A204.1 (cell line): Measurements from ENCODE around the gene SLX9.

Experiments used
- FAIRE-seq: peaks from 2 replicates; lab custom pipeline; 2012; peaks lifted over from hg19 to GRCh38; lab: Jason Lieb, UNC

SLX9 gene

GRCh38 chr21:45003331-45004058, 63.7 kb downstream of the SLX9 start:
- FAIRE-seq: no peak

DNA sequence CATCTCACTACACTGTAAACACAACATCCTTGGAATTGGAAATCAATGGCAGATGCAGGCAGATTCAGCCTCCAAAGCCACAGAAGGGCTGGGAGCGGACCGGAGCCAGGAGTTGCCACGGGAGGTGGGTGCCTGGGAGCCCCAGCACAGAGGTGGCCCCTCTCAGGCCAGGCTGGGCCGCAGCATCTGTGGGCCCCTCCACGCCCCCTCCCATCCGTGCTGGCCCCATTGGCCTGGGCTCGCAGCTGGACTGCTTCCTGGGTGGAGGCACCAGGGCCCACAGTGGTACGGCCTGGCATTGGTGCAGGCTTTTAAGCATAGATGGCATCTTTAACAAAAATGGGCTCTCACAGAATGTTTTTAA, 64.2 kb downstream of the SLX9 start:
- no peak for FAIRE-seq

GRCh38 chr21:45004481-45005247, 64.8 kb downstream of the SLX9 start:
- no peak for FAIRE-seq

GRCh38 chr21:45006536-45007095, 66.8 kb downstream of the SLX9 start:
- no peak for FAIRE-seq

- FAIRE-seq: no peak
Measured at GRCh38 chr21:45009616-45010015, 69.8 kb downstream of the SLX9 start.

DNA sequence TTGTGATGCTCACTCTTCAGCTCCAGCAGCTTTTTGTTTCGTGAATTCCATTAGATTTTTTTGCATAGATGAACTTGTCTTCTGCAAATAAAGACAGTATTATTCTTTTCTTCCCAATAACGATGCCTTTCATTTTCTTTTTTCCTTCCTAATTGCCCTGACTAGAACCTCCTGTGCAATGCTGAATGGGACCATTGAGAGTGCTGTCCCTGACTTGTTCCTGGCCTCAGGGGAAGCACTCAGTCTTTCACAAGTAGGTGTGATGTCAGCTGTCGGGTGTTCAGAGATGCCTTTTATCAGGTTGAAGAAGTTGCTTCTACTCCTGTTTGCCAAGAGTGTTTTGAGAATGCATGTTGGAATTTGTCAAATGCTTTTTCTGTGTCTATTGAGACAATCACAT, 70.3 kb downstream of the SLX9 start:
- no peak for FAIRE-seq

- no peak for FAIRE-seq
Measured at GRCh38 chr21:45010860-45011259, 71.0 kb downstream of the SLX9 start.

DNA sequence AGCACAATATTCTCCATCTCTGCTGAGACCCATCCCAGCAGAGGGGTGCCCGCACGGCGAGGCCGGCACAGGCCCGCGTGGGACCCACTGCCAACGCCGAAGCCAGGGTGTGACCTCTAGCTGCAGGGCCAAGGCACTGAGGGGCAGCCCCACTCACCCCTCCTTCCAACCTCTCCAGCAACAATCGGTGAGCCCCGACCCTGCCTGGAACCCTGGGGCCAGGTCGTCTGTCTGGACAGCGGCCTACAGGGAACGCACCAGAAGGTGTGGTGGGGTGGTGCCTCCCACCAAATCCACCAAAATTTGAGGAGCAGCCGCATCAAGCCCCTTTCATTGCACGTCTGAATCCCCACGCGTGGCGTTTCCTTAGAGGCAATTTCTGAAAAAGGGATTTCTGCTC, 71.6 kb downstream of the SLX9 start:
- no peak for FAIRE-seq

- FAIRE-seq: no peak
Measured at GRCh38 chr21:45011911-45012661, 72.3 kb downstream of the SLX9 start.

DNA sequence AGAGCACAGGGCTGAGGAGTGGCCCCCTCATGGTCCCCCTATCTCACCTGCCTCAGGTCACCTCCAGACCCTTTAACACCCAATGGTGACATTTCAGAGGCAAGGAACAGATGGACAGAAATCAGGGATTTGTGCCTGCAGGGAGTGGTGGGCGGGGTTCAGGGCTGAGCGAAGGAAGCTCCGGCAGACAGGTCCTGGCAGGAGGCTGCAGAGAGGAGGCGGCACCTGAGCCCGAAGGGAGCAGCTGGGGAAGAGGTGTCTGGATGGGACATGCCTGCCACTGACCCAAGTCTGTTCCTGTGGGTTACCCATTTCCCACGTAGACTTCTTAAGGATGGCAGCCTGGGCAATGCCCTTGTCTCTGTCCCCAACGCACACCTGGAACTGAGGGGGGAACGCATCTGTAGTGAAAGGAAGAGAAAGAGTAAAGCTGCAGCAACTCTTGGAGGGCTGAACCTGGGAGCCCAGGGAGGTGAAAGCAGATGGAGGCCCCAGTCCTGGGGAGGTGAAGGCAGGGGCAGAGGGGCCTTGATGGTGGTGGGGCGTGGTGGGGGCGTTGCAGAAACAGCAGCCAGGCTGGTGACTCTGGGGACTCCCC, 72.9 kb downstream of the SLX9 start:
- no peak for FAIRE-seq

- FAIRE-seq: no peak
Measured at GRCh38 chr21:45013260-45013841, 73.5 kb downstream of the SLX9 start.

GRCh38 chr21:45014747-45015468, 75.1 kb downstream of the SLX9 start:
- no peak for FAIRE-seq

GRCh38 chr21:45015469-45015860, 75.6 kb downstream of the SLX9 start:
- no peak for FAIRE-seq

GRCh38 chr21:45016031-45016405, 76.2 kb downstream of the SLX9 start:
- FAIRE-seq: no peak

GRCh38 chr21:45016406-45017038, 76.7 kb downstream of the SLX9 start:
- no peak for FAIRE-seq

GRCh38 chr21:45017039-45017960, 77.5 kb downstream of the SLX9 start:
- FAIRE-seq: no peak

DNA sequence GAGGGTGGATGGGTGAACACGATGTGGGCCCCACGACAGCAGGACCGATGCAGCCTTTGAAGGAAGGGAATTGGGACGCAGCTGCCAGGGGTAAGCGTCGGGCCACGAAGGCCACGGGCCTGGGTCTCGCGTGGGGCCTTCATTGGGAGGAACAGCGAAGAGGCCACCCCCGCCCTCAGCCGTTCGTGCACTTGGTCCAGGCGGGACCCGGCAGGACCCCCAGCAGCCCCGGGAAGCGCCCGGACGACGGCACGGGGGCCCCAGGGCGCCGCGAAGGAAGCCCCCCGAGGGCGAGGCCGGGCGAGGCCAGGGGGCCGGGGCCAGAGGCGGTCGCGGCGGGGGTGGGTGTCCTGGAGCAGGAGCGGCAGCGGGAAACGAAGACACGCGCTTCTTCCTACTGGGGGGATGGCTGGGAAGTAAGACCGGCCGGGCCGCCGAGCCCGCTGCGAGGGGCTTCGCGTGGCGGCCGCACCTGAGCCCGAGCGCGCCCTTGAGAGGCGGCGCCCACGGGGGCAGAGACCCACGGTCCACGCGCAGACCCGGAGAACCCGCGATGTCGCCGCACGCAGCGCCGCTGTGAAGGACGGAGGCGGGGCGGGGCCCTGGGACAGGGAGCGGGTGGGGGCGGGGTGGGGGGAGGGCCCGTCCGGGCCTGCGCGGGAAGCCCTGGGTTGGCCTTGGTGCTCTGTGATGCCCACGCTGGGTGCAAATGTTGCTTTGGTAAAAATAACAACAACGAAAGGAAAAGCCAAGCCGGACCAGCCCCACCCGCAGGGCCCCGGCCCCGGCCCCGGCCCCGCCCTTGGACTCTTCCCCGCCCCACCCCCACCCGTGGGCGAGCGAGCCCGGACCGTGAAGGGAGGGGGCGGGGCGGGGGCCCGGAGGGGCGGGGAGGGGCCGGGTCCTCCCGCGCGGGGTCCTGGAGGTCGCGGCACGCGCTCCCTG, 78.6 kb downstream of the SLX9 start:
- no peak for FAIRE-seq

DNA sequence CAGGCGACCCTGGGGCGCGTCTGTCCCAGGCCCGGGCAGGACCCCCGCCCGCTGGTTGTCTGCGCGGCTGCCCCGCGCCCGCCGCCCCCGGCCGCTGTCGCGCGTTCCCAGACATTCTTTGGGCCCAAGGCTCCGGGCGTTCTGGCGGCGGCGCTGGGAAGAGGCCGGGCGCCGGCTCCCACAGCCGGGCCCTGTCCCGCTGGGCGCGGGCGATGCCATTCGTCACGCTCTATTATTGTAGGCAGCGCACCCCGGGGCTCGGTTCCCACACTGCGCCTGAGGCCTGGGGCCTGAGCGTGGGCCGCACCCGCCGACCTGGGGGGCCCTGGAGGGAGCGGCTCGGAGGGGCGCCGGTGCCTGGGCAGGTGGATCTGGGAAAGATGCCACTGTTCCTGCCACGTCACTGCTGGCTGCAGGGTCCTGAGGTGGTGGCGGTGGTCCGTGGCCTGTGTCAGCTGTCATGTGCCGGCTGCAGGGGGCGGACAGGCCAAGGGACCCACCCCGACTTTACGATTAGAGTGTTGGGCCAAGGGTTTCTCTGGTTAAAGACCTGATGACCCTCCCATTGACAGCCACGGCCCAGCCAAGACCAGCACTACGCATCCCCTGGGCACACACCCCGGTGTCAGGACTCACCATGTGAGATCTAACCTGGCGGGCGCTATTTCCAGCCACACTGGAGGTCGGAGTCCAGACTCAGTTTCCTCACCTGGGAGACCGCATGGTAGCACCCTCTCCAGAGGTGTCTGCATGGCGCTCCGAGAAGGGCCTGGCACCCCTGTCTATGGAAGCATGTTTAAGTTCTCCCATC, 79.5 kb downstream of the SLX9 start:
- no peak for FAIRE-seq
